GM12873 (cell line): ENCODE data around the gene GPA33.

ENCODE experiments used
- TF ChIP-seq, protein P1 (sequence below): IDR thresholded peaks from 2 replicates; pipeline ENCODE4 v1.5.1; 2012; ENCODE audit warnings: low read depth, mild to moderate bottlenecking, moderate library complexity, low read length, control low read depth; ENCODE audit not compliant: insufficient read depth; ENCODE audit errors: missing control alignments

Gene GPA33

DNA sequence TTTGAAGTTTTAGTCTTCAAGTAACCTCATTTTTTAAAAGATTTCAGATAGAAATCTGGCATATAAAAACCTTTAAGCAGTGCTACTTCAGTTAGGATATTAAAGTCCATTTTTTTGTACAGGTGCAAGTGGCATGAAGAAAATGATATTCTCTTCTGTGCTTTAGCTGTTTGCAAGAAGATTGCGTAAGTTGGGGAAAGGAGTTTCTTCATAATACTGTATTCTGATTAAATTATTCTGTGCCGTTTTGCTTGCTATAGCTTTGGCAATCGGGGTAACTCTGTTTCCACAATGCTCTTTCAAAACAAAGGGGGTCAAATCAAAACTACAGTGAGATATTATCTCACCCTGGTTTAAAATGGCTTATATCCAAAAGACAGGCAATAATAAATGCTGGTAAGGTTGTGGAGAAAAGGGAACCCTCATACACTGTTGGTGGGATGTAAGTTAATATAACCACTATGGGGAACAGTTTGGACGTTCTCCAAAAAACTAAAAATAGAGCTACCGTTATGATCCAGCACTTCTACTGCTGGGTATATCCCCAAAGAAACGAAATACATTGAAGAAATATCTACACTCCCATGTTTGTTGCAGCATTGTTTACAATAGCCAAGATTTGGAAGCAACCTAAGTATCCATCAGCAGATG is 74.0 kb downstream of the GPA33 start:
- TF ChIP-seq, protein P1, sequence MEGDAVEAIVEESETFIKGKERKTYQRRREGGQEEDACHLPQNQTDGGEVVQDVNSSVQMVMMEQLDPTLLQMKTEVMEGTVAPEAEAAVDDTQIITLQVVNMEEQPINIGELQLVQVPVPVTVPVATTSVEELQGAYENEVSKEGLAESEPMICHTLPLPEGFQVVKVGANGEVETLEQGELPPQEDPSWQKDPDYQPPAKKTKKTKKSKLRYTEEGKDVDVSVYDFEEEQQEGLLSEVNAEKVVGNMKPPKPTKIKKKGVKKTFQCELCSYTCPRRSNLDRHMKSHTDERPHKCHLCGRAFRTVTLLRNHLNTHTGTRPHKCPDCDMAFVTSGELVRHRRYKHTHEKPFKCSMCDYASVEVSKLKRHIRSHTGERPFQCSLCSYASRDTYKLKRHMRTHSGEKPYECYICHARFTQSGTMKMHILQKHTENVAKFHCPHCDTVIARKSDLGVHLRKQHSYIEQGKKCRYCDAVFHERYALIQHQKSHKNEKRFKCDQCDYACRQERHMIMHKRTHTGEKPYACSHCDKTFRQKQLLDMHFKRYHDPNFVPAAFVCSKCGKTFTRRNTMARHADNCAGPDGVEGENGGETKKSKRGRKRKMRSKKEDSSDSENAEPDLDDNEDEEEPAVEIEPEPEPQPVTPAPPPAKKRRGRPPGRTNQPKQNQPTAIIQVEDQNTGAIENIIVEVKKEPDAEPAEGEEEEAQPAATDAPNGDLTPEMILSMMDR = no peak

DNA sequence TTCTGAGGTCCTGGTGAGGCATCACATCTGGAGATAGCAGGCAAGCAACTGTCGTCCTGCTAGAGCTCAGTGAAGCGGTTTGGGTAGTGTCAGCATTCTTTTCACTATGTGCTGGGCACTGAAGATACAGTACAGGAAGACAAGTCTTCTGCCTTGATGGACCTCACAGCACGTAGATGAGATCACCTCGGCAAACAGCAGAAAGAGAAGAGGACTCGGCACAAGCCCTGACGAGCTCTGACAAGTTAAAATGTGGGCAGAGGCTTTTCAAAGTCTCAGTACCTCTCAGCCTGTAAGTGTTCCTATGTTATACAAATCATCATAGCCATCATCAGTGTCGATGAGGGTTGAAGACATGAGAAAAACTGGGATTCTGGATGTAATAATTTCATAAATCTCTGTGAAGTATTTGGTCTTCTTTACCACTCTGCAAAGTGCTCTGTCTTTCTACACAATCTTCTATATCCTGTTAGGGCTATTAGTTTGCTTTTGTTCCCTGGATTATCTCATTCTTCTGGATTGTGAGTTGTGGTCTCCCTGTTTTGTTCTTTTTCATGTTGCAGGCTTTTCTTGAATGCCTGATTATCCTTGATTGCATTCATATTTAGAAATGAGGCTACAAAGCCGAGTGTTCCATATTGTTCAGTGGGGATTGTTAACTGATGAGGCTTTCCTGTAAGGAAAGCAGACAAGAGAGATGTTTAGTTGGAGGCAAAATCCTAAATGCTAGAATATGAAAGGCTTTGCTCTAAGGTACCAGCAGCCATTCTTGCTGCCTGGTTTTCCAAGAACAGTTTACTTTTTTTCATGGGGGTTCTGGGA is 76.9 kb downstream of the GPA33 start:
- TF ChIP-seq, protein P1 = no peak

DNA sequence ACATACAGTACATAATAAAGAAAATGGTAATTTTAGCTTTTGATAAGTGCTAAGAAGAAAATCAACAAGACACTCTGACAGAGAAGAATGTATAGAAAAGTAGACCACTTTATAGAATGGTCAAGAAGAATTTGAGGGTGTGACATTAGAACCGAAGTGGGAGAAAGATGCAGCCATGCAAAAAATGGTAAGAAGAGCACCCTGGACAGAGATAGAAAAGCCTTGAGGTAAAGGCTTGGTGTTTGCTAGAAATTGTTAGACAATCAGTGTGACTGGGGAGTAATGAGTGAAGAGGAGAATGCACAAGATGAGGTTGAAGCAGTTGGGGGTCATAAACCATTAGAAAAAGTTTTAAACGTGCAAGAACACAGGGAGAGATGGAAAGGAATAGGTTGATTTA is 77.6 kb downstream of the GPA33 start:
- TF ChIP-seq, protein P1 = no peak

DNA sequence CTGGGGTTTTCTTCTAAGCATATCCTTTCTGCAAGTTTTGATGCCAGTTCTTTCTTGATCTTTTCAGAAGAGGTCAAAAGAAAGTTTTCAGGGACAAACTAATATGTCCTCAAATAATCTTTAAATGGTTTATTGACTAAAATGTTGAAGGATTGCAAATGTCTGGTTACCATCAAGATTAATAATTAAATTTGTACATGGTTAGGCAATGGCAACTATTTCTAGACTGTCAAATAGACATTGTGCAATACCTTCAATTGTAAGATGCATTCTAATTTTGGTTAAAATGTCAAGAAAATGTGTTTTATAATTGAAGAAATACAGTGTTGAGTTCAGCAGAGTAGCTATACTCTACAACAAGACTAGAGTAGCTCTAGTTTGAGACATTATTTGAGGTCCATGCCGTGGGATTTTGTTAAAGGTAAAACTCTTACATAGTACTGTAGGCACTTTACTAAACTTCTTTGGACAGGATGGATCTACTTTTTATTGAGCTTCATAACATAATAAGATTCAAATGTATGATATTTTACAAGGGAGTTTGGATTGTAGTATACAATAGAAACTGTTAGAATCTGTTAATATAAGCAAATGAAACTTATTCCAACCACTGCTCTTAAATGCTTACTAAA is 78.5 kb downstream of the GPA33 start:
- TF ChIP-seq, protein P1 = no peak

DNA sequence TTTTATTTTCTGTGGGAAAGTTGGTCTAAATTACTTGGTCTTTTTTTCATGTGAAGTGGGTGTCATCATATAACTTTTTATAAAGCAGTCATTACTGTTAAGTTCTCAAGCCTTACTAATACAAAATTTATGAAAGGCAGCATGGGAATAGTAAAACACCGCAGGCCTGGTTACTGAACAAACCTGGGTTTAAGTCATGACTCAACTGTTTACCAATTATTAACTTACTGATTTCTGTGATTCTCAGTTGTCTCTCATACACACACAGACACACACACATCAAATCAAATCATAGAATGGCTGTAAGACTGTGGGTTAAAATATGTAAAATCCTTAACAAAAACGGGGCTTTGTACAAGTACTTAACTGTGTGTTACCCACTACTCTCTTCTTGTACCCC is 86.5 kb downstream of the GPA33 start:
- TF ChIP-seq, protein P1 = no peak
